ENCODE data around the gene OR8J3.
"Not testable (repeated sequence)": the region's sequence is repeated elsewhere in the genome, so short reads cannot be mapped to it uniquely, and the experiment has no call there.

Gene OR8J3, protein sequence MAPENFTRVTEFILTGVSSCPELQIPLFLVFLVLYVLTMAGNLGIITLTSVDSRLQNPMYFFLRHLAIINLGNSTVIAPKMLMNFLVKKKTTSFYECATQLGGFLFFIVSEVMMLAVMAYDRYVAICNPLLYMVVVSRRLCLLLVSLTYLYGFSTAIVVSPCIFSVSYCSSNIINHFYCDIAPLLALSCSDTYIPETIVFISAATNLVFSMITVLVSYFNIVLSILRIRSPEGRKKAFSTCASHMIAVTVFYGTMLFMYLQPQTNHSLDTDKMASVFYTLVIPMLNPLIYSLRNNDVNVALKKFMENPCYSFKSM

DNA sequence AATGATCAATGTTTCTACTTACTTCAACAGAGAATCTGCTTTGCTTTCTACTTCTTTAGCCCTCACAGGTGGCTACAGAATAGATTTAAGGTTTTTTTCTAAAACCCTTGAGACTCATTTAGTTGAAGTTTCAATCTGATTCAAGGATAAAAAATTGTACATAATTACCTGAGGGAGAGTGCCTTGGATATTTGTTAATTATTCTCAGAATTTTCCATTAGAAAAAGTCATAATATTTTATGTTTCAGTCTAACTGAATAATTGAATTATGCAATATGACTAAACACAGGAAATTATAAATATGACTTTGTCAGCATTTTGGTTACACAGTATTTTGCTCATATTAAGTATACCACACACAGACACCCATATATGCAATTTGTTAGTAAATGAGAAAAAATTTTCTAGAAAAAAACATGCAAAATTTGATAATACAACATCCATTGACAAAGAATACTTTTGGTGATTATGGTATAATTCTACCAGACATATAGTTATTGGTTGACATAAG is at the start of gene OR8J3:
Gene OR8J3 (minus strand): TSS at position 51 of the 511 bp plus-strand sequence. CDS start 2,483 bp downstream, outside the sequence.
- DNase-seq = no peak

DNA sequence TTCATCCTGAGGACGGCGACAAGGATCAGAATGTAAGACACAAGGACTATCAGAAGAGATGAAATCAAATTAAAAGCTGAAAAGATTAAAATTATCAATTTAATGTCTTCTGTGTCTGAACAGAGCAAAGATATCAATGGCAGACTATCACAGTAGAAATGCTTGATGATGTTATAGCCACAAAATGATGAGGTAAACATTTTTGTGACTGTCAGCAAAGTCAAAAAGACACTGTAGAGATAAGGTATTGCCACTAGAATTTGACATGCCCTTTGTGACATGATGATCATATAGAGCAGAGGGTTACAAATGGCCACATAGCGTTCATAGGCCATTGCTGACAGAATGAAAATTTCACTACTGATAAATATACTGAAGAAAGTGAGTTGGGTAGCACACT is 48.6 kb upstream of the OR8J3 start:
- no peak for DNase-seq

DNA sequence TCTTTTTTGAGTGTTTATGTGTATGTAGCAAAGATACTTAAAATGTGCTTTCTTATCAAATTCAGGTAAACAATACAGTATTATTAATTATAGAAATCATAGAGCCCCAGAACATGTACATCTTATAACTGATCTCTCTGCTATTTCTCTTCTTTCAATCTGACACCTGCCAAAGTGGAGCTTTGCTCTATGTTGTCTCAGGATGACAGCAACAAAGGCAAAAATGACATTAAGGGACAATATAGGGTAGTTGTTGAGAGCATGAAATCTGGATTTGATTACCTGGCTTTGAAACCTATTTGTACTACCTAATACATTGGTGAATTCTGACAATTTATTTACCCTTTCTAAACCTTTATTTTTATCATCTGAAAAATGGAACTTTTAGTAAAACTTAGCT is 43.5 kb upstream of the OR8J3 start:
- no peak for DNase-seq

DNA sequence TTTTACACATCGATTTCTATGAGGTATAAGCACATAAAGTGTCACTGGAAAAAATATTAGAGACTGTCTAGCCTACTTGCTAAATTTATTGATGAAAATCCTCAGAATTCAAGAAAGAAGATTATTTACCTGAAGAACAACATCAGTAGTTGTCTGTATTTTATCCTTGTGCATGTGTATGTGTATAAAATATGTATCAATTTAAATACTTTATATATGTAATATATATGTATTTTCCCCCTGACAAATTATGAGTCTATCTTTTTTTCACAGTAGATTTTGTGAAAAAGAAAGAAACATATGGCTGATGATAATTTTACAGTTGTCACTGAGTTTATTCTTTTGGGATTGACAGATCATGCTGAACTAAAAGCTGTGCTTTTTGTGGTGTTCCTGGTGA is 36.3 kb upstream of the OR8J3 start, which contains the start of gene OR5J2:
Gene OR5J2 (plus strand): TSS at position 301 of the 400 bp plus-strand sequence. CDS start 0 bp downstream, at position 301.
- DNase-seq = no peak

DNA sequence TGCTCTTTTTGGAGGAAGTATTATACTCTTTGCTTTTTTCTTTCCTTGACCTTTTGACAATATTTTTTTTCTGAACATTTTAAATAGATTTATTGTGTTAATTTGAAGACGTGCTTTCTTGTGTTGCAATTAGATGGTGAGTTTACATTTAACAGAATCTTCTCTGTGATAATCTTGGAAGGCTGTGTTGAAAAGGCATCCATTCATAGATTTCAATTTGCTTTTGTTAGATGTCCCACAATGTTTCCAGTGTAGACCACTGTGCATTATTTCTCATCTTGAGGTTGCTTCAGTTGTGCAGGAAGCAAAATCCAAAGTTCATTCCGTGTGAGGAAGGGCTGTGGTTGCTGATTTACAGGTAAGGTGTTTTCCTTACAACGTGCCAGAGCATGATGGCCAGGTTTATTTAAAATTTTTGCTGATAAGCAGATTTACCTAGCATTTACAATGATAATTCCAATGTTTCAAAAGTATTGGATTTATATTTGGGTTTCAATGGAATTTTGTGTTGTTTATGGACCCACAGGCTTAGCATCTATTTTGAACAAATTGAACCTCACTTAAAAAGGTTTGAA is 32.3 kb upstream of the OR8J3 start:
- no peak for DNase-seq

DNA sequence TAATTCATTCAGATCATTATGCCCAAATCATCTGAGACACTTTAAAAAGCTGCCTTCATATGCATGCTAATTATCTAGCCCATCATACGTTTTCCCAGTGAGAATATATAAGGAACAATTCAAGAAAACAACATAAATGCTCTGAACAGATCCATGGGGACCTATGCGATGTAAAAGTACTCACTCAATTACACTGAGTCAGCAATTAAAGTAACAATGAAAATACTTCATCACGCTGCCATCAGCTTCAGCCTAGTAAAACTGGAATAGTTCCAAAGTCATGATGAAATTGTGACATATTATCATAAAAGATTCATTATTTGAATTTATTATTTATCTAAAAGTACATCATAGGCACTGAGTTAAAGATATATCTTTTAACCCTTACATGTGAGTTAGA is 23.8 kb upstream of the OR8J3 start:
- DNase-seq = no peak

DNA sequence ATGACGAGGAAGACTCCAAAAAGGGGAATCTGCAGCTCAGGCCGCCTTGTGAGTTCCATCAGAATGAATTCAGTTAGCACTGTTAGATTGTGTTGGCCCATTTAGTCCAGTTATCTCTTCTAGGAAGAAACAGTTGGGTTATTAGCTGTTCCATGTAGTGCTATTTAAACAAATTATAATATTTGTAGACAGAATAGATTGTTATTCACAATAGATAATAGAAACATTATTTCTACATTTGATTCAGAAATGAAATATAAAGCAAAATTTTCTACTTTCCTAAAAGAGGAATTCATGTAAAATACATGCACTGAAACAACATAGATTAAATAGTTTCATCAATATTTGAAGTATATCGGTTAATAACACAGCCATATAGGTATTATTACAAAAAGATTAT is 20.2 kb upstream of the OR8J3 start, which contains the start of gene OR8K5:
Gene OR8K5 (minus strand): TSS at position 101 of the 400 bp plus-strand sequence. CDS start 0 bp downstream, at position 101.
- no peak for DNase-seq

DNA sequence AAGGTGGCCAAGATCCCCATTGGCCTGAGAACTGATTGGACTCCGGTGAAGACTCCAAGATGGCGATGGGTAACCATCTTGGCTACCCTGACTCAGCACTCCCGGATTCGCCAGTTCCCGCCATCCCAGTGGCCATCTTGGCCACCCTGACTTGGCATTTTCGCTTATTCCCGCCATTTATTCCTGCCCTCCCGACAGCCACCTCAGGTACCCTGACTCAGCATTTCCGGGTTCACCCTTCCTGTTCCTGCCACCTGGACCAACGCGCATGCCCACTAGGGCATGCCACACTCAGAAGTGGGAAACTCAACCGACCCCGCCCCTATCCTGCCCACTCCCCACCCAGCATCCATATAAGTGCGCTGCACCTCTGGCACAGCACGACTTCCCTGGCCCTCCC is 12.3 kb upstream of the OR8J3 start:
- DNase-seq = no peak

DNA sequence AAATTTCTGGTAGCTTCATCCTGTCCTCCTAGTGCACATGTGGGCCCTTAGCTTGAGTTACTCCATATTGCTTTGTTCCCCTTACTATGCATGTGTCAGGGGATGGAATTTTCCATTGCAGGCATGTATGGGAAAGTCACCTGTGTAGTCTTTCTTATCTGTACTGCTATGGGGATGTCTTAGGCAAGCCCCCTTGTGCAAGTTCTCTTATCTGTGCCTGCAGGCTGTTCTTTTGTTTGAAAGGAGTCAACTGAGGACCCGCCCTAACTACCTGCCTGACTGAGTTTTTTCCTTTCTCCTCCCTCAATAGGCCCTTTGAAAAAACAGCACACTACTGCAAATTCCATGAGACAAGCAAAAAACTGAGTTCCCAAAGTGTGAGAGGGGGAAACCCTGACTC is 11.4 kb upstream of the OR8J3 start:
- no peak for DNase-seq

DNA sequence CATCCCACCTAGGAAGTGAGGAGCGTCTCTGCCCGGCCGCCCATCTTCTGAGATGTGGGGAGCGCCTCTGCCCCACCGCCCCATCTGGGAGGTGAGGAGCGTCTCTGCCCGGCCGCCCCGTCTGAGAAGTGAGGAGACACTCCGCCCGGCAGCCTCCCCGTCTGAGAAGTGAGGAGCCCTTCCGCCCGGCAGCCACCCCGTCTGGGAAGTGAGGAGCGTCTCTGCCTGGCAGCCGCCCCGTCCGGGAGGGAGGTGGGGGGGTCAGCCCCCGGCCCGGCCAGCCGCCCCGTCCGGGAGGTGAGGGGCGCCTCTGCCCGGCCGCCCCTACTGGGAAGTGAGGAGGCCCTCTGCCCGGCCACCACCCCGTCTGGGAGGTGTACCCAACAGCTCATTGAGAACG is 3.7 kb upstream of the OR8J3 start:
- DNase-seq = not testable (repeated sequence)

DNA sequence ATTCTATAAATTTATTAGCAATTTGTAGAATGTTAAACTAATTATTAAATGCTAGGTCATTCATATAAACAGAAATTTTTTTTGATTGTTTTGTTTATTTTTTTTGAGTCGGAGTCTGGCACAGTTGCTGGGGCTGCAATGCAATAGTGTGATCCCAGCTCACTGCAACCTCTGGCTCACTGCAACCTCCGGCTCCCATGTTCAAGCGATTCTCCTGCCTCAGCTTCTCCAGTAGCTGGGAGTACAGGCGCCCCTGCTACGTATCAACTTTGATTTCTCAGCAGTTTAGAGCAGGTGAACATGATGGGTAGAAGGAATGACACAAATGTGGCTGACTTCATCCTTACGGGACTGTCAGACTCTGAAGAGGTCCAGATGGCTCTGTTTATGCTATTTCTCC is 17.9 kb downstream of the OR8J3 start, which contains the start of gene OR8H3:
Gene OR8H3 (plus strand): TSS at position 301 of the 400 bp plus-strand sequence. CDS start 0 bp downstream, at position 301.
- no peak for DNase-seq

DNA sequence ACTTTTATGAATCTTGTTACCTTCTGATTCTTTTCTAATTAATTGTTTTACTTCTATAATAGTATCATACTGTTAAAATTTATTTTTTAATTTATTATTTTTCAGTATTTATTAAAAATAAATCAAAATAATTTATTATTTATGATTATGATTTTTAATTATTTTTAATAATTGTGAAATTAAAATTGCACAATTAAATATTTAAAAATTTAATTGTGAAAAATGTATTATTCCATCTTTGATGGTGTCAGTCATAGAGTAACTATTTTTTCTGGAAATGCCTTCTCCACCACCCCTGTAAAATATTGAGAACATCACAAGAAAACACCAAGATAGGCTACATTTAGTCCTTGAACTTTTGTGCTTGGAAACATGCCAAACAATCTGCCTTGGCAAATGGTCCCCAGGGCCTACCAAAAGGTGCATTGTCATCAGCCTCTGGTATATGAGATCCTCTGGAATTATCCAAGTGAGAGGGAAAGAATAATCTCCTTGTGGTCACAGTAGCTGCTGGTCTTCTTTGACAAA is 36.7 kb downstream of the OR8J3 start, which contains the start of gene OR8H2:
Gene OR8H2 (plus strand): TSS at position 478 of the 528 bp plus-strand sequence. CDS start 1,356 bp downstream, outside the sequence.
- DNase-seq = no peak

DNA sequence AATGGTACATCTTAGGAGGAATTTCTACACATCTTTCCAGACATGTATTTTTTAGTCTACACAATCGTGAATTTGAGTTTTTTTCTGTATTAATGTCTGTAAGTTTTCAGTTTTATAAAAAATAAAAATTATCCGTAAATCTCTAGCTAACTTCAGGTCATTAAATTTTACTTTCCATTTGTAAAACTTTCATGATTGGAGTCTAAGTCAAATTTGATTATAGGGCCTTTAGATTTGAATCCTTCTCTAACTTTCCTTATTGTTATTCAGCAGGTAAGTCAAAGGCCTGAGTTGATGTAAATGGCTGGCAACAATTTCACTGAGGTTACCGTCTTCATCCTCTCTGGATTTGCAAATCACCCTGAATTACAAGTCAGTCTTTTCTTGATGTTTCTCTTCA is 47.0 kb downstream of the OR8J3 start, which contains the start of gene OR8I2:
Gene OR8I2 (plus strand): TSS at position 301 of the 400 bp plus-strand sequence. CDS start 0 bp downstream, at position 301.
- no peak for DNase-seq

DNA sequence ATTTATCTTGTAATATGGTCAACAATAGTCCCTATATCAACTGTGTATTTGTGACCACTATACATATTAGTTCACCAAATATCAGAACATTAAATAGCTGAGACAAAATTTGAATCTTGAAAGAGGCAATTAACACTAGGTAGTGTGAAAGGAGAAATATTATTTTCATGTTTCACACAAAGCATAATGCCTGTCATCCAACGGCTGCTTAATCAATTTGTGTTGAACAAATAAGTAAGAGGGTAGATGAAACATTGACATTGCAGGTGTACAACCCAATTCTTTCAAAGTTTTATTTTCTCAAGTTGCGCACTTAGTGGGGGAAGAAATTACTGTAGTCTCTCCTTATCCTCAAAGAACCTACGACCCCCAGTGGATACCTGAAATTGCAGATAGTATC is 50.3 kb downstream of the OR8J3 start:
- no peak for DNase-seq
